Kidney (tissue), 14 donors: ENCODE measurements around the gene PAX5. TPM values are rescaled to one million over a fixed set of nuclear protein-coding genes. Genes with fewer than 3 reads are reported as not detected.

Experiments used
- DNase-seq, 5 donors: peaks; one replicate each; pipeline ENCODE4 v3.0.0-alpha.2; 2013 to 2020
- FAIRE-seq: peaks from 2 replicates; lab custom pipeline; 2012; peaks lifted over from hg19 to GRCh38; lab: Jason Lieb, UNC
- H3K27ac ChIP-seq, 2 donors: one replicate each; pipeline ENCODE4 v1.7.0; 2013; ENCODE audit warnings: low read depth in 2 of 2, low read length in 2 of 2, inconsistent platforms in 1 of 2
- H3K27me3 ChIP-seq: one replicate; pipeline ENCODE4 v1.7.1; 2013; ENCODE audit warnings: low read length, inconsistent platforms; ENCODE audit not compliant: control insufficient read depth, insufficient read depth
- H3K36me3 ChIP-seq, 3 donors: one replicate each; pipeline versions ENCODE4 v1.7.0 to v1.7.1; 2013; ENCODE audit warnings: low read length in 3 of 3, control low read depth in 1 of 3, inconsistent platforms in 1 of 3; ENCODE audit not compliant: insufficient read depth in 3 of 3, control insufficient read depth in 2 of 3
- H3K4me1 ChIP-seq, 3 donors: one replicate each; pipeline versions ENCODE4 v1.7.0 to v1.7.1; 2013; ENCODE audit warnings: low read length in 3 of 3, inconsistent platforms in 1 of 3, low read depth in 1 of 3; ENCODE audit not compliant: control insufficient read depth in 2 of 3, insufficient read depth in 2 of 3
- H3K4me3 ChIP-seq, 3 donors: one replicate each; pipeline versions ENCODE4 v1.7.0 to v1.8.1; 2013; ENCODE audit warnings: low read length in 3 of 3, control low read depth in 1 of 3, inconsistent platforms in 1 of 3
- H3K9ac ChIP-seq, 3 donors: one replicate each; pipeline versions ENCODE4 v1.7.0 to v1.7.1; 2013; ENCODE audit warnings: low read length in 3 of 3, control low read depth in 1 of 3, inconsistent platforms in 1 of 3
- H3K9me3 ChIP-seq, 3 donors: one replicate each; pipeline versions ENCODE4 v1.7.0 to v1.7.1; 2013; ENCODE audit warnings: low read length in 3 of 3, control low read depth in 1 of 3, inconsistent platforms in 1 of 3; ENCODE audit not compliant: control insufficient read depth in 2 of 3, insufficient read depth in 1 of 3
- intact Hi-C: fragments of 100-400 bp; cut with DNase I; formaldehyde crosslinking; loops from one replicate; pipeline ENCODE4 v1.11.1; 2022
- polyA plus RNA-seq: library from polyadenylated mRNA; stranded (reverse); fragments of 350-450 nt; fragmentation: Illumina TruSeq; extraction: RNeasy Lipid Tissue Mini Kit (QIAGEN cat#74804); gene quantifications from one replicate; pipeline ENCODE4 v1.2.3, GENCODE V29; 2014; ENCODE audit warnings: low read depth, low replicate concordance; ENCODE audit not compliant: insufficient read depth
- total RNA-seq: library from RNA; stranded (reverse); fragmentation: NEBNext Ultra II Directional; extraction: Animal tissue kit (Norgen Biotek cat#: 25700); gene quantifications from one replicate; pipeline ENCODE4 v1.2.1, GENCODE V29; 2021
- TF ChIP-seq, protein P1 (sequence below): IDR thresholded peaks from 3 replicates; pipeline ENCODE4 v1.5.1; 2012; ENCODE audit warnings: mild to moderate bottlenecking, moderate library complexity, borderline replicate concordance; ENCODE audit not compliant: insufficient read depth; ENCODE audit errors: extremely low read depth
- donor health status: control.
- donor health status: control.
- donor health status: control.
- donor health status: control.
- donor health status: control.
- donor health status: DM: yes; HTN: yes; CAD: no.
- donor health status: Normal renal cell carcinoma (clear cell type).

The PAX5 gene
- total and polyA plus RNA-seq, 2 donors from 2014 or later: 2.7 TPM; not detected in 1

DNA sequence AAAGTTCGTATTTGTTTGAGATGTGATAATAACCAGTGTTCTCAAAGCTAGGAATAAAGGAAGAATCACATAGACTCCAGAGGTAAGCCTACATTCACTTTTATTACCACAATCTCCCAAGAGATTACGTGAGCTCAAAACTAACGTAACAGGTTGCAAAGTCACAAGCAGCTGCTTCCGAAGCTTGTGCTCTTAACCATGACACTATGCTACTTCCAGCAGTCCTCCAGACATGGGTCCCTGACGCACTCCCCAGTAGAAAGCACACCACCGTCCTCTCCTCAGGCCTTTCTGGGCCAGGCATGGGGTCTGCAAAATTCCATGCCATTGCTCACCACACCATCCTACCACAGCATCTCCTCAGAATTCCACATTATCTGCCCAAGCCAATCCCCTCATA lies 84.6 kb downstream of the PAX5 start:
- TF ChIP-seq, protein P1, sequence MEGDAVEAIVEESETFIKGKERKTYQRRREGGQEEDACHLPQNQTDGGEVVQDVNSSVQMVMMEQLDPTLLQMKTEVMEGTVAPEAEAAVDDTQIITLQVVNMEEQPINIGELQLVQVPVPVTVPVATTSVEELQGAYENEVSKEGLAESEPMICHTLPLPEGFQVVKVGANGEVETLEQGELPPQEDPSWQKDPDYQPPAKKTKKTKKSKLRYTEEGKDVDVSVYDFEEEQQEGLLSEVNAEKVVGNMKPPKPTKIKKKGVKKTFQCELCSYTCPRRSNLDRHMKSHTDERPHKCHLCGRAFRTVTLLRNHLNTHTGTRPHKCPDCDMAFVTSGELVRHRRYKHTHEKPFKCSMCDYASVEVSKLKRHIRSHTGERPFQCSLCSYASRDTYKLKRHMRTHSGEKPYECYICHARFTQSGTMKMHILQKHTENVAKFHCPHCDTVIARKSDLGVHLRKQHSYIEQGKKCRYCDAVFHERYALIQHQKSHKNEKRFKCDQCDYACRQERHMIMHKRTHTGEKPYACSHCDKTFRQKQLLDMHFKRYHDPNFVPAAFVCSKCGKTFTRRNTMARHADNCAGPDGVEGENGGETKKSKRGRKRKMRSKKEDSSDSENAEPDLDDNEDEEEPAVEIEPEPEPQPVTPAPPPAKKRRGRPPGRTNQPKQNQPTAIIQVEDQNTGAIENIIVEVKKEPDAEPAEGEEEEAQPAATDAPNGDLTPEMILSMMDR: no peak
- FAIRE-seq (no peak), DNase-seq (no peak)
- intact Hi-C loops: no loop called here
- no peak overlapping the region for H3K4me3 ChIP-seq
- H3K27ac ChIP-seq: no peak overlapping the region
- H3K4me1 ChIP-seq: no peaks in the 10 kb centered on the region
- no peak overlapping the region for H3K9ac ChIP-seq
- no peaks in the 10 kb centered on the region for H3K9me3 ChIP-seq
- no peaks in the 10 kb centered on the region for H3K36me3 ChIP-seq
- H3K27me3 ChIP-seq: no peaks in the 10 kb centered on the region

DNA sequence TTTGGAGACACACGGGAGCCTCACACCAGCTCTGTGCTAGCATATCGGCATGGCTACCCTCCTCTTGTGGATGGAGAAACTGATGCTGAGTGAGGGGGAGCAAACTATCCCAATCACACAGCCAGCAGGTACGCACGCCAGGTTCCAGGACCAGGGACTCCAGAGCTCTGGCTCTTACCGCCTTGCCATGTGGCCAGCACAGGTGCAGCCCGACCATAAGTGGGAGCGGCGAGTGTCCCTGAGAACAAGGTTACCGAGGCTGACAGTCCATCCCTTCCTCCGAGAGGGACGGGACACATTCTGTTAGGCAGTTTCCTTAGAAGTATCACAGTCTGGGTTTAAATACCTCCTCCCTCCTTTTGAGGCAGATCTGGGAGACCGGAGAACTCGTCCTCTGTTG lies 86.0 kb downstream of the PAX5 start:
- intact Hi-C loops: no loop called here
- no peak overlapping the region for H3K9ac ChIP-seq
- TF ChIP-seq, protein P1: no peak
- no peaks in the 10 kb centered on the region for H3K36me3 ChIP-seq
- no peaks in the 10 kb centered on the region for H3K4me1 ChIP-seq
- H3K27me3 ChIP-seq: no peaks in the 10 kb centered on the region
- H3K4me3 ChIP-seq: no peak overlapping the region
- no peaks in the 10 kb centered on the region for H3K9me3 ChIP-seq
- FAIRE-seq: no peak
- no peak overlapping the region for H3K27ac ChIP-seq
- no peak for DNase-seq

DNA sequence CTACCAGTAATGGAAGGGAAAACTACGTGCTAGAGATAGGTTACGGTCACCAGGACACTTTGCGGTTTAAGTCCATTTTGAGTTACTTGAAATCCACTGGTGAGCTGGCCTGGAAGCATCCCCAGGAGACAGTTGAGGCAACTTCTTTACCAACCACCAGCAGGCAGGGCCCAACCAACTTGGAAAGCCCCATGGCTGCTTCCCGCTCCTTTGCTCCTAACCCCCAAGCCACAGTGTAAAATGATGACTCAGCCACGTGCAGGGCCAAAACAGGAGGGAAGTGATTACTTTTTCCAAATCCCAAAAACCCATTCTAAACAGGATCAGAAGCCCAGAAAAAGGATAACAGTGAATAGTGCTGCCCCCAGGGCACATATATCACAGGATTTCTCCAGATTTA lies 87.4 kb downstream of the PAX5 start:
- Histone ChIP-seq H3K36me3 (no peaks in the 10 kb centered on the region), H3K9me3 (no peaks in the 10 kb centered on the region), H3K4me1 (no peaks in the 10 kb centered on the region), H3K27ac (no peak overlapping the region), H3K4me3 (no peak overlapping the region), H3K27me3 (no peaks in the 10 kb centered on the region), H3K9ac (no peak overlapping the region)
- TF ChIP-seq, protein P1: no peak
- FAIRE-seq: no peak
- intact Hi-C loops: no loop called here
- no peak for DNase-seq

DNA sequence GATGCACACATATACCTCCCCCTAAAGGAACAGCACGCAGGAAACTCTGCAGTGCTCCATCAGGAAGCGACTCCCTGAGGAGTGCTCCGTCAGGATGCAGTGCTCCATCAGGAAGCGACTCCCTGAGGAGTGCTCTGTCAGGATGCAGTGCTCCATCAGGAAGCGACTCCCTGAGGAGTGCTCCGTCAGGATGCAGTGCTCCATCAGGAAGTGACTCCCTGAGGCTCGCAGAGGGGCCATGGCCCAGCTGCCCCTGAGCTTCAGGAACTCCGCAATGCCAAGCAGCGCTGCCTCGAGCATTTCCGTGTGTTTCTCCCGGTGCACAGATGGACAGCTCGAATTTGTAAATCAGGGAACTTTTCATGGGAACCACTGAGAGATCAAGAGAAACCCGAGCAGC lies 88.1 kb downstream of the PAX5 start:
- Histone ChIP-seq H3K27me3 (no peaks in the 10 kb centered on the region), H3K4me1 (no peaks in the 10 kb centered on the region), H3K9me3 (no peaks in the 10 kb centered on the region), H3K9ac (no peak overlapping the region), H3K27ac (no peak overlapping the region), H3K4me3 (no peak overlapping the region), H3K36me3 (no peaks in the 10 kb centered on the region)
- FAIRE-seq: no peak
- intact Hi-C loops: no loop called here
- TF ChIP-seq, protein P1: no peak
- no peak for DNase-seq
